SH-SY5Y (cell line): ENCODE measurements around the gene ASH1L.

ENCODE experiments used
- GATA2 ChIP-seq: IDR thresholded peaks from 2 replicates; pipeline ENCODE4 v1.6.1; 2011; ENCODE audit warnings: mild to moderate bottlenecking, low read depth, low read length
- GATA3 ChIP-seq: IDR thresholded peaks from 2 replicates; pipeline ENCODE4 v1.6.1; 2011; ENCODE audit warnings: low read depth, mild to moderate bottlenecking, low read length, moderate library complexity

ASH1L gene

GRCh38 chr1:155308493-155309422 lies 253.8 kb downstream of the ASH1L start, which contains the start of gene FDPS:
FDPS (plus strand) TSS chr1:155308866; CDS start chr1:155309790, 924 bp downstream.
- no peak for TF ChIP-seq GATA3
- peak; percentile 90 for TF ChIP-seq GATA2

GRCh38 chr1:155307247-155307740 lies 255.3 kb downstream of the ASH1L start:
- TF ChIP-seq GATA3 (no peak), GATA2 (no peak)

GRCh38 chr1:155305881-155306391 lies 256.7 kb downstream of the ASH1L start:
- no peak for TF ChIP-seq GATA3
- no peak for TF ChIP-seq GATA2

GRCh38 chr1:155304558-155305063 lies 258.0 kb downstream of the ASH1L start:
- TF ChIP-seq GATA3, result no peak
- TF ChIP-seq GATA2, result no peak

GRCh38 chr1:155301342-155301841 lies 261.2 kb downstream of the ASH1L start, which contains the start of gene PKLR:
PKLR (minus strand) TSS chr1:155301438; CDS start chr1:155301395, 43 bp downstream.
- TF ChIP-seq GATA3 (no peak), GATA2 (no peak)

GRCh38 chr1:155300553-155301329 lies 261.9 kb downstream of the ASH1L start:
- TF ChIP-seq GATA2 (no peak), GATA3 (no peak)

- TF ChIP-seq GATA2 (no peak), GATA3 (no peak)
These were observed 262.6 kb downstream of the ASH1L start for GRCh38 chr1:155300024-155300423.

- TF ChIP-seq GATA2 (no peak), GATA3 (no peak)
These were observed 265.2 kb downstream of the ASH1L start for GRCh38 chr1:155297384-155297783.

GRCh38 chr1:155296661-155297060 lies 265.9 kb downstream of the ASH1L start:
- no peak for TF ChIP-seq GATA2
- no peak for TF ChIP-seq GATA3

- TF ChIP-seq GATA3 (no peak), GATA2 (no peak)
These were observed 266.7 kb downstream of the ASH1L start for GRCh38 chr1:155295942-155296267.

- TF ChIP-seq GATA2 (no peak), GATA3 (no peak)
These were observed 267.2 kb downstream of the ASH1L start for GRCh38 chr1:155295183-155295941.

- TF ChIP-seq GATA2, result no peak
- no peak for TF ChIP-seq GATA3
These were observed 268.0 kb downstream of the ASH1L start for GRCh38 chr1:155294520-155295182.
